ENCODE data around the gene MAP2K3. TPM values are rescaled to one million over a fixed set of nuclear protein-coding genes. Genes with fewer than 3 reads are reported as not detected.
"Not testable (repeated sequence)": the region's sequence is repeated elsewhere in the genome, so short reads cannot be mapped to it uniquely, and the experiment has no call there.

Gene MAP2K3
- polyA plus RNA-seq, 10 donors, result 20.6 to 31.8 (median 24.0) TPM

DNA sequence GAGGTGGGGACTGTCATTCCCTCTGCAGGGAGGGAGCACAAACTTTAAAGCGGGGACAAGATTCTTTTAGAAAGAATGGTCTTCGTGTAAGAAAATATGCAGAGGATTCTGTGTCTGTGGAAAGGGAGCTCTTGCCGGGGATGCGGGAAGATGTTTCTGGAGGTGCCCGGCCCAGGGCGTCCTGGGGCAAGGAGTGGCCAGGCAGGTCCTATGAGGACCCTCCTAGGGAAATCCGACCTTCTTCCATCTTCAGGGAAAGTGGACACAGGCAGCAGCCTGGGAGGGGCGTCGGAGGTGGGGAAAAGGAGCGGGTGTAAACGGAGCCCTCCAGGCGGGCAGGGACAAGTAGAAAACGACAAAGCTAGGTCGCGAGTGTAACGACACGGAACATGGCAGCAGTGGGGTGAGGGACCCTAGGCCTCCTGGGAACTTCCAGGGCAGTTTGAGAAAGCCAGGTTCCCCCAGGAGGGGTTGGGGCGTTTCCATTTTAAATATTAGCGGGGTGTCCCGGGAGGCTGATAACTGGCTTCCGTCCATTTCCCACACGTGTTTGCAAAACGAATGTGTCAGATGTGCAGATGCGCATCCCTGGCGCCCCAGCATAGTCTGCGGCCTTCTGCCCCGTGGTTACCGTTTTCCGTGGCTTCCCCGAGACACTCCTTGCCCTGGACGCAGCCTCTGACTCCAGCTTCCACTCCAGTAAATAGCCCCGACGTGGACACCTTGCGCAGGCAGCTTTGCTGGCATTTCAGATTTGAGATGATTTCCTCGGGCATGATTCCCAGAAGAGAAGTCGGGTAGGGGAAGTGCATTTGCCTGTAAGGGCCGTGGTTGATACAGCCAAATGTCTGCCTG lies 39.0 kb downstream of the MAP2K3 start:
- not testable (repeated sequence) for DNase-seq

DNA sequence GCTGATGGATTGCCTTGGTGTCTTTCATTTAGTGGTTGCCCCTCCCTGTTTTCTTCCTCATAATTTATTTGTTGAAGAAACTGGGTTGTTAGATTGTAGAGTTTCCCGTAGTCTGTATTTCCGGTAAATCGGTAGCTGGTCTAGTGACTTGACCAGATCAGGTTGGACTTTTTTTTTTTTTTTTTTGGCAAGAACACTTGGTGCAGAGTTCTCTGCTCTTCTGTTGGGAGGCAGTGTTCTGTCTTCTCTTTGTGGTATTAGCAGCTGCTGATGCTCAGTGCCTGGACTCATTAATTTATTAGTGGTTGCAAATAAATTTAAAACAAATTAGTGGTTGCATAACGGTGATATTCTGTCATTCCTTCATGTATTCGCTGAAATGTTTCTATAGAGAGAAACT lies 40.2 kb downstream of the MAP2K3 start:
- not testable (repeated sequence) for DNase-seq

DNA sequence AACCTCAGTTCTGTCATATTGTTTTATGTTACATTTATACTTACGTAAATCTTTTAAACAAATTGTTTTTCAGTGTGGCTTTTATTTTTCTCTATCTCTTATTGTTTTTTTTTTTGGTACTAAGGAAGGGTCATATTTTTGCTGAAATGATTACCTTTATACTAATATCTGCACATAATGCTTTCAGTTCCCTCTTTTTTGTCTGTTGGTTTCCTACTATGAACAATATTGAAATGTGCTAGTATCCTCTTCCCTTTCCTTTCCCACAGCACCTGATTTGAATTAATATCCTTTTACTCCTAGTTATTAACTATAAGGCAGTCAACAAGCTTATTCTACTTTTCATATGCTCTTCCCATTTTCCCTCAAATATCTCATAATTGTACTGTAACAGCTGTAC lies 43.4 kb downstream of the MAP2K3 start:
- not testable (repeated sequence) for DNase-seq

DNA sequence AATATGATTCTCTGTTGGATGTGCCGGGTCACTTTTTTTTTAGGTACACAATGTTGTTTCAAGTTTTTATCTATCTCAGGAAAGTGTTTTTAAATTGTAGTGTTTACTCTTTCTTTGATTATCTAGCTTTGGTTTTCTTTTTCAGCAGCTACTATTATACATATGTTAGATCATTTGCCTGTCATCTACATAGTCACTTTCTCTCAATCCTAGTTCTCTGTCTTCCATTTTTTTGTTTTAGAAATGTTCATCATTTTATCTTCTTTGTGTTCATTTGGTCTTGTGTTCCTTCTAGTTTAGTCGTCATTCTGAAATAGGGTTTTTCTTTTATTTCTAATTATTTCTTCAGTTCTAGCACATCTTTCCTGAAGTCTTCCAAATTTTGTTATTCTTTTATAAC lies 44.3 kb downstream of the MAP2K3 start:
- not testable (repeated sequence) for DNase-seq

DNA sequence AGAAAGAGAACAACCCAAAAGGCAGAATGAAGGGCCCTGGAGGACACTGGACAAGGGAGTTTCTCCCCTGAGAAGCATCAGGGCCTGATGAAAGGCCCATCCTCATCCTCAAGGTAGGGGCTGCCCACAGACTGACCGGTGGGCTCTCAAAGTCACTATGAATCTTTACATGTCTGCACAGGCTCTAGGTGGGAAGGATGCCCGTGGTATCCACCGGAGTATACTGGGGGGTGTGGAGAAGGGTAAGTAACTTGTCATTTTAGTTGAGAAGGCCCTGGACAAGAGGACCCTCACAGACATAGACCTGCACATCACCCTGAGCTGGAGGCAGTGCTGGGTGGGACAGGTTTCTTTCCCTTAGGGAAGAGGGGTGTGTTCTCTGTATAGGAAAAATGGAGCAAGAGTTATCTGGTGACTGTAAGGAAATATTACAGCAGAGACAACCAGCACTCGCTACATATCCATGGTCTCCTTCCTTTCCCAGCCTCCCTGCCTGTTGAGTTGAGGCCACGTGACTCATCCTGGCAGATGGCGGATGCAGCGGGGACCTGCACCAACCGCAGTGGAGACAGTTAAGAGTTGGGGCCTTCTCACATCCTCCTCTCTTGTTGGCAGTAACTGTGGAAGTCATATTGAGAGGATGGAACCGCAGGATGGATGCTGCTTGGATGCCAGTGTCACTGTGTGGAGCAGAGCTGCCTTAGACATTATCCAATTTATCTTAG lies 46.1 kb downstream of the MAP2K3 start:
- DNase-seq, result no peak

DNA sequence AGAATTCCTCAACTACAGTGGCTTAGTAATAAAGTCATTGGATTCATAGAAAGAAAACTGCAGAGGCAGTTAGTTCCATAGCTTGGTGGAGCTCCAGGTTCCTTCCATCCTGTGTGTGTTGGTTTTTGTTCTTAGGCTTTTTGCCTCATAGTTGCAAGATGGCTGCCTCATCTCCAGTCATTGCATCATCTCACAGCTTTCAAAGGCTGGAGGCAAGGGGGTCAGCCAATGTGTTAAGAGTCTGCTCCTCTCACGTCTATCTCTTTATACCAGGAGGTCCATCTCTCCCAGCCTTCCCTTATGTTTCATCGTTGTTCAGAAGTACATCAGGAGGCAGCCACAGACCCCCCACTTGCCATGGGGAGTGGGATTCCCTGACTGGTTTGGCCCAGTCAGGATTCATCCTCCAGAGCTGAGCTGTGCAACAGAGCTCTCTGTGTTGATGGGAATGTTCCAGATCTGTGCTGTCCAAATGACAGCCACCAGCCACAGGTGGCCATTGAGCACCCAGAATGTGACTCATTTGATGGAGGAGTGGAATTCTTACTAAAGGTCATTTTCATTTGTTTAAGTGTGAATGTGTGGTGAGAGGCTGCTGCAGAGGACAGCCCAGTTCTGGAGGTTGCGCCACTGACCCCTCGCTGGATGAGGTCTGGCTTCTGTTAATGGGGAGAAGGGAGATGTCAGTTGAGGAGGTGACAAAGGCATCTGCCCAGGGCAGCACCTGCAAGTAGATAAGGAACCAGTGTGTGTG lies 52.2 kb downstream of the MAP2K3 start:
- not testable (repeated sequence) for DNase-seq

DNA sequence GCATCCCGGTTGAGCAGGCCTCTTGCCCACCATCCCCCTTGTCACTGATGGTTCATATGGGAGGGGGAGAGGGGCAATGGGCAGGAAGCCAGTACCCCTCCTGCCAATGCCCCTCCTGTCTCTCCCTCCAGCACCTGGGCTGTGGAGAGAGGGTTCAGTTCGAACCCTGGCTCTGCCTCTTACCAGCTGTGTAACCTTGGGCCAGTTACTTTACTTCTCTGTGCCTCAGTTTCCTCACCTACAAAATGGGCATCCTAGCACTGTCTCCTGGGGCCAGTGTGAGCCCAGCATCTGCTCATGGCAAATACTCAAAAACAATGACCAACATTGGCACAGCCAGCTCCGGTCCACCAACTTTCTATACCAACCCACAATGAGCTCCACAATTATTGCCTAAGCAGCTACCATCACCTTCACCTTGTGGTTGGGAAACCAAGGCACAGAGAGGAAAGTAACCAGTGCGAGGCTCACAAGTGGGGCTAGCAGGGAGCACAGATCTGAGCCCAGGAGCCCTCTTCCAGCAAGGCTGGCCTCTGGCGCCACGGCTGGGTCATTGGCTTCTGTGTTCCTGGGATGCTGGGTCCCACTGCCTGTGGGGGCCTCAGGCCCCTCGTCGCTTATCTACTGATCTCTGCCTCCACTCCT lies 53.6 kb downstream of the MAP2K3 start:
- DNase-seq, result not testable (repeated sequence)

DNA sequence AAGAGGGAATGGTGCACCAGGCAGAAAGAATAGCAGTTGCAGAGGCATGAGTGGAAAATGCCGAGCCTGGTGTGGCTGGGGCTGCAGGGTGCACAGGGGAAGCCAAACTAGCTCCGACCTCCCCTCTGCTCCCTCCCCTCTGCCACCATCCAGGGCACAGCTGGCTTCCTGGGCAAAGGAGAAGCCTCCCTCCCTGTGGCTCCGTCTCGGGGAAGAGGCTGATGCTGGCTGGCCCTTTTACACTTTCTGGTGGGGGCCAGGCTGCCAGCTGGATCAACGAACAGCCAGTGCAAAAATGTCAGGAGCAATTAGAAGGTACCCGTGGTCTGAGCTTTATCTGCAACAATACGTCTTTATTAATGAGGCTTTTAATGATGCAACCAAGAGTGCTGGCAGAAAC lies 54.5 kb downstream of the MAP2K3 start:
- DNase-seq, result no peak

DNA sequence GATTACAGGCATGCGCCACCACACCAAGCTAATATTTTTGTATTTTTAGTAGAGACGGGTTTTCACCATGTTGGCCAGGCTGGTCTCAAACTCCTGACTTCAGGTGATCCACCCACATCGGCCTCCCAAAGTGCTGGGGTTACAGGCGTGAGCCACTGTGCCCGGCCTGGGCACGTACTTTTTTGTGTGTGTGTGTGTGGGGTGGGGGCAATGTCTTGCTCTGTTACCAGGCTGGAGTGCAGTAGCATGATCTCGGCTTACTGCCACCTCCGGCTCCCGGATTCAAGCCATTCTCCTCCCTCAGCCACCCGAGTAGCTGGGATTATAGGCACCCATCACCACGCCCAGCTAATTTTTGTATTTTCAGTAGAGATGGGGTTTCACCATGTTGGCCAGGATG lies 55.1 kb downstream of the MAP2K3 start:
- not testable (repeated sequence) for DNase-seq

DNA sequence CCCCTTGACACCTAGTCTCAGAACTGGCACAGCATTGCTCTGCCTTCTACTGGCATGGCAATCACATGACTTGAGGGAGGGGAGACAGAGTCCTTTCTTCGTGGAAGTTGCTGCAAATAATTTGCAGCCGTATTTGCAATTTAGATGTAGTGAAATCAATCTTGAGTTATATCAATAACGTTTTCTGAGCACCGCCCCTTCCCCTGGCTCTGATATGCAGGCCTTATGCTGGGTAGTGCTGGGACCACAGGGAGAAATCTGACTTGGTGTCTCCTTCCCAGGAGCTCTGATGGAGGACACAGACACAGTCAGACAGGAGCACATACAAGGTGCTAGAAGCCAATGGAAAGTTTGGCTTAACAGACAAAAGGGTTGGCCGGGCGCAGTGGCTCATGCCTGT lies 55.9 kb downstream of the MAP2K3 start:
- DNase-seq, result not testable (repeated sequence)

DNA sequence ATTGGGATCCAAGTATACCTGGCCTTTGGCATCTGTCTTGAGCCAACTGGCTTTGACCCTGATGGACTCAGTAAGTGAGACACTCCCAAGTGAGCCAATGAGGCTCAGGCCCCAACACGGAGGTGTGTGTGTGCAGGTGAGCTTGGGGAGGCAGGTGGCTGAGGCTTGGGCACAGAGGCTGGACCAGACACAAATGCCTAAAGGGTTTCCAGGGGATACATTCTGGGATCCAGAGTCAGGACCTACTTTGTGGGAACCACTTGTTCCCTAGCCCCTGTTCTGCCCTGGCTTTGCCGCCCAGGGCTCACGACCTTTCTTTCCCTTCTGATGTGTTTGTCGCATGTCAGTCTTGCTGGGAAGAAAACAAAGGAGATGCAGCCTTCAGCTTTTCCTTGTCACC lies 56.8 kb downstream of the MAP2K3 start:
- DNase-seq, result not testable (repeated sequence)

DNA sequence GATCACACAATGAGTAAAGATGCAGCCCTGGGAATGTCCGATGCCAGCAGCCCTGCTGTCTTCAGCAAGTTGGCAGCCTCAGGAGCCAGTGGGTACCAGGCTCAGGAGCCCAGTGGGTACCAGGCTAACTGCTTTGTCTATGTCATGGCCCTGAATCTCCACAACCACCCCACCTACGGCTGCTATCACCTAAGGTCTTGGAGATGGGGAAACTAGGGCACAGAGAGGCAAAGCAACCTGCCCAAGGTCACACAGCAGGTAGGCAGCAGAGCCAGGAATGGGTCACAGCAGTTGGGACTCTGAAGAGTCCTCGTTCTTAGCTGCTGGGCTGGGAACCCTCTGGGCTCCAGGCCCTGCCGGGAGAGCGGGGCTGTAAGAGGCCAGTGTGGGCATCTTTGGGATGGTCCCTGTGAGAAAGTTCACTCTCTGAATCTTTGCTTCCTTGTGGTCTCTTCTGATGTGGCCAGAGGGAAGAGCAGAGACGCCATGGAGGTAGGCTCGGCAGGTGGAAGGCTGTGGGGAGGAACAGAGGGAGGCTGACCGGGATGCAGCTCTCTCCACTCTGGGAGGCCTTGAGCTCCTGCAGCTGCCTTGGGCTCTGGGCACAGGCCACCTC lies 57.5 kb downstream of the MAP2K3 start:
- DNase-seq, result not testable (repeated sequence)

DNA sequence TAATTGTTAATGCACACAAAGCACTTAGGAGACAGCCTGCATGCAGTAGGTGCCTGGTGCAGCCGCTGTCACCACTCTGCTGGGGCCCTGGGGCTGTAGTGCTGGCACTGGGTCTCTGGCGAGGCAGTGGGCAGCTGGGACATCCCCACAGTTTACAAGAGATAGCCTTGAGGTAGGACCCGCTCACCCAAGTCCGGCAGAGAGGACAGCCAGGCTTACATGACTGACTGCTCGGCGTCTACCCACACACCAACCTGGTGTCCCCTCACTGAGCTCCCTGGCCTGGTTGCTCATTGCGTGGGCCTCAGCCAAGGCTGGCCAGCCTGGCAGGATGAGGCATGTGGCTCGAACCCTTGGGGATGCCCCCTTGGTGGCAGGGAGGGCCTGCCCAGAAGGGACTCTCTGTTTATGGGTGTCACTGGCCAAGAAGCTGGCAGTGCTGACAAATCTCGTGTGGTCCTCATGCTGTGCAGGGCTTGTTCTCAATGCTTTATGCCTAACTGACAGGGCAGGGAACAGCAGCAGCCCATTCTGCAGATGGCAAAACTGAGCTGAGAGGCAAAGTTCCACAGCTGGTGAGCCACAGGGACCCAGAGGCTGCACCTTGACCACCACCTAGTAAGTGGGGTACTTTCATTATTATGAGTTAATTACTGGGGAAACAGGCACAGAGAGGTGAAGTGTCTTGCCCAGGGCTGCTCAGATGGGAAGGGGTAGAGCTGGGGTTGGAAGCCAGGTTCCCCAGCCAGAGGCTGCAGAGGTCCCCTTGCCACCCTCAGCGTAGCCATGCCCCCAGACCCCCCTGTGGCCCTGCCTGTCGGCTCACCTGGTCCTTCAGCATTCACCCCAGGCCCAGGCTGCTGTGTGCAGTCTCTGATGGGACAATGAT lies 58.8 kb downstream of the MAP2K3 start:
- DNase-seq, result not testable (repeated sequence)

DNA sequence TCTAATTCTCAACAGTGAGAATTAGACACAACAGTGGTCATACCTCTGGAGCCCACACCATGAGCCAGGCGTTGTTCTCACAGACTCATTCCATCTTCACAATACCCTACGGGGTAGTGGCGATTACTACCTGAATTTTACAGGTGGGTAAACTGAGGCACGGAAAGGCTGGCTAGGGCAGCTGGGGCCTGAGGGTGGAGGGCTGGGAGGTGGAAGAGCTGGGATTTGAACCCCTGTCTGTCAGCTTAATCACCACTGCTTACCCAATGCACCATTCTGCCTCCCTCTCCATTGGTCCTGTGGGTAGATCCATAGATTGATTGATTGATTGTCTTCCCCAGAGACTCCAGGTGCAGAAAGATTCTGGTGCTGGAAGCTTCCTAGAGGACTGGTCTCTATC lies 60.3 kb downstream of the MAP2K3 start:
- DNase-seq, result not testable (repeated sequence)

DNA sequence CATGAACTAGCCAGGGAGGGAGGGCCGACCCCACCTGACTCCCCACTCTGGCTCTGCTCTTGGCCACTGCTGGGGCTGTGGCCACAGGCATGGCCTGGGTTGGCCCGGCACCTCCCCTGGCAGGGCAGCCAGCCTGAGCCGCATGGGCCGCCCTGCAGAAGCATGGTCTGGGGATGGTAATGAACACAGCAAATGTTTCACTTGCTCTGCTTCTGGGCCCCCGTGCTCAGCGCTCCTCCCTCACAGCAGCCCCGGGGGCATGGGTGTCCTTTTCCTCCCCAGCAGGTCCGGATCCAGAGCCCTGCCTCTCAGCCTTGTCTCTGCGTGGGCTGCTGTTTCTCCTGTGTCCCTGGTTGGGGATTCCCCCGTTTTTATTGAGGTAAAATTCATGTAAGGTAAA lies 60.7 kb downstream of the MAP2K3 start:
- no peak for DNase-seq

DNA sequence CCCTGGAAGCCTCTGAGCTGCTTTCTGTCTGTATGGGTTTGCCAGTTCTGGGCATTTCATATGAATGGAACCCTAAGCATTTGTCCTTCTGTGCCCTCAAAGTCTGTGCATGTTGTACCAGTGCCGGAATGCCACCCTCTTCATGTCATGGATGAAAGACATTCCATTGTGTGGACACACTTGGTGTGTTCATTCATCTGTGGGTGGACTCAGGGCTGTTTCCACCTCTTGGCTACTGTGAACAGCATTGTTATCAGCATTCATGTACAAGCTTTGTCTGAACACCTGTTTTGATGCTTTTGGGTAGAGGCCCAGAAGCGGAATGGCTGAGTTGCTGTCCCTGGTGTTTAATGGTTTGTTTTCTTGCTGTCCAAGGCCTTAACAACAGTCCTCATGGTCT lies 61.6 kb downstream of the MAP2K3 start:
- DNase-seq, result not testable (repeated sequence)

DNA sequence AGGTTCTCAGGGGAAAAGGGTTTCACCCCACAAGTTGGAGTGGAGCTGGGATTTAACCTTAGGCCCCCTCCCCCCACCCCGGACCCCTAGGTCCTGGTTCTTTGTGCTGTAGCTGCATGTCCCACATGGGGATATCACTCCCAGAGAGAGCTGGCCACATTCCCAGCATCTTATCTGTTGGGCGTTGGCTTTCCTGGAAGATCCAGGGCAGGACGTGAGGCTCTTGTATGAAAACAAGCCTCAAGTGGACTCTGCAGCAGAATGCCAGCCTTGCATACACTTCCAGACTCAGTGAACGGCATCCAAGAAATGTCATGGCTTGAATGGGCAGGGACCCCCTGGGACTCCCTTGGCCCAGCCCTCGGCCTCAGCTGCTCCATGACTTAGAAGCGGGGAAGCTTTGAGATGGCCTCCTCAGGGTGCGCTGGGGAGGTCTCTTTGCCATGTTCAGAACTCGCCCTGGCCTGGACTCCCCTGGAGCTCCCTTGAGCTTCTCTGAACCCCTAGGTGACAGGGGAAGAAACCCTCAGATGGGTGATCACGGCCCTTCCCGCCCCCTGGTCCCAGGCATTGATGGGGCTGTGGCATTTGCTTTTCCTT lies 62.2 kb downstream of the MAP2K3 start:
- not testable (repeated sequence) for DNase-seq

DNA sequence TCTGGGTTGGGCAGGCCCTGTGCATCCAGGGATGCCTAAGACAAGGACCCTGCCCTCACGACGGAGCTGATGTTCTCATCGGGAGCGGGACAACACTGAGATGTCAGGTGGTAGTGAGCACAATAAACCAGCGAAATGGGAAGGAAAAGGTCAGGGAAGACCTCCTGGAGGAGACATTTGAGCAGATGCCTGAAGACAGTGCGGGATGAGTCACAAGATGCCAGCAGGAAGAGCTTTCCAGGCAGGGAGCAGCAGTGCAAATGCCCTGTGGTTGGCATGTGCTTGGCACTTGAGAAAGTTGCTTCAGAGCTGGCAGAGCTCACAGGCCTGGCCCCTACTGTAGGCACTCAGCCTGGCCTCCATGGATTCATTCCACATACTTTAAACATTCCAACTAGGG lies 63.1 kb downstream of the MAP2K3 start:
- DNase-seq, result not testable (repeated sequence)

DNA sequence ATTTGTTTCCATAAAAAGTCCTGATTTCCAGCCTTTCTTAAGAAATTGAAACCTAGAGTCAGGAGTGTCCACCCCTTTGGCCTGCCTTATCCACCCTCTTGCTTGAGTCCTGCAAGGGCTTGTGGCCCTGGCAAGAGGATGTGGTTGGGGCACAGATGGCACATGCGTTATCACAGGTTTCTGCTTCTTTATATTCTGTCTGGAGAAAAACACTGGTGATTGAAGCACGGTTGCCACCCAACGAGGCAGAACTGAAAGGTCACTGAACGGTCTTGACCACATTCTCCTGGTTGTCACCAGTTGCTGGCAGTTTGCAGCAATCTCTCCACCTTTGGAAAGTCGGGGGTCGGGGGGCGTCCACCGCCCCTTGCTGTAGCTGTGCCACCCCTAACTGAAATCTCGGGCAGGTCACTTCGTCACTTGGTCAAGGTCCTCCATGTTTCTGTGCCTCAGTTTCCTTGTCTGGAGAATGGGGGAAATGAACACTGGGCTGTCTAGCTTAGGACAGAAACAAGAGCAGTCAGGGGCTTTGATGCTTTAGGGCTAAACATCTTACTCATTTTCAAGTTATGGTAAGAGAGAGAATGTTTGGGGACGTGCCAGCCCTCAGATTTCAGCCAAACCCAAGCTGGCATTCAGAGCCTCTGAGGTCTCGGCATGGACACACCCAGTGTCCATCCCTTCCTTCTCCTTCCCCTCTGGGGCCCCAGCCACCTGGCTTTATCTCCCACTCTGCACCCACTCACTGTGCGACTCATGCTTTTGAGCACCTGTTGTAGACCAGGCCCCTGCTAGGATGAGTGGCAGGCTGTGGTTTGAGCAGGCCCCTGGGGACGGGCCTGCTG lies 63.8 kb downstream of the MAP2K3 start:
- not testable (repeated sequence) for DNase-seq

All from muscle of back (tissue), 11 donors.